Hematopoietic multipotent progenitor cell (in vitro differentiated cells): ENCODE data around the gene C1QTNF1. TPM values are rescaled to one million over a fixed set of nuclear protein-coding genes. Genes with fewer than 3 reads are reported as not detected.

ENCODE experiments used
- DNase-seq, 3 donors: peaks; one replicate each; pipeline ENCODE4 v3.0.0-alpha.2; 2011 to 2015; ENCODE audit warnings: low read depth in 2 of 3, low spot score in 2 of 3
- total RNA-seq: library from RNA; depleted of rRNA; stranded (reverse); fragments of >200 nt; gene quantifications from one replicate; pipeline ENCODE4 v1.2.3, GENCODE V29; 2012

C1QTNF1 gene
- total RNA-seq, 1 donor, result 0.54 TPM

DNA sequence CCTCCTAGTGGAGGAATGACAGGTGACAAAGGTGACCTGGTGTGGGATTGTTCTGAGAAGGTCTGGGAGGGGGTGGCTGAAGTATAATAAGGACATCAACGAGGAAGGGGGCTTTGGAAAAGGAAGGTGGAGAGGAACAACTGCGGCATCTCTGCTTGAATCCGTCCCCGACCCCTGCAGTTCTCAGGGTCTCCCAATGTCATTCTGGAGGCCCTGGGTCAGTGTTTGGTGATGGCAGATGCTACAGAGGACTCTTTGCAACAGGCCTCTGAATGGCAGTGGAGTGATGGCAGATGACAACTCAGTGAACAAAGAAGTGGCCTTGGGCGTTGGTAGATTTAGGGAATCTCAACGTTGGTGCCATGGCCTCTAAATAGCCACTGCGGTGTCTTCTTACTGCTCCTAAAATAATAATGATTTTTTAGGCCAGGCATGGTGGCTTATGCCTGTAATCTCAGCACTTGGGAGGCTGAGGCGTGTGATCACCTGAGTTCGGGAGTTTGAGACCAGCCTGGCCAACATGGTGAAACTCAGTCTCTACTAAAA is 52.0 kb downstream of the C1QTNF1 start:
- DNase-seq, result no peak

DNA sequence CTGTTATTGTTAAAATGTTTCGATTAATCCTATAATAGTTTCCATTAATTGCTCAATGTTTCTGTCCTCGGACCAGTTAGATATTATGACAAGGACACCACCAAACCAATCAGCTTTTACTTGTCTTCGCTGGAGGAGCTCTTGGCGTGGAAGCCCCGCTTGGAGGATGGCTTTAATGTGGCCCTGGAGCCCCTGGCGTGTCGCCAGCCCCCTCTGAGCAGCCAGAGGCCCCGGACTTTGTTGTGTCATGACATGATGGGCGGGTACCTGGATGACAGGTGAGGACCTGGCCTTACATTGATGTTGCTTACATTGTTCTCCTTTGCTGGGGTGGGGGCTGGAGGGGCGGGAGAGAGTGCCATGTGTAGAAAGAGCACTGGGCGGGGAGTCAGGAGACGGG is 53.6 kb downstream of the C1QTNF1 start:
- DNase-seq, result no peak

DNA sequence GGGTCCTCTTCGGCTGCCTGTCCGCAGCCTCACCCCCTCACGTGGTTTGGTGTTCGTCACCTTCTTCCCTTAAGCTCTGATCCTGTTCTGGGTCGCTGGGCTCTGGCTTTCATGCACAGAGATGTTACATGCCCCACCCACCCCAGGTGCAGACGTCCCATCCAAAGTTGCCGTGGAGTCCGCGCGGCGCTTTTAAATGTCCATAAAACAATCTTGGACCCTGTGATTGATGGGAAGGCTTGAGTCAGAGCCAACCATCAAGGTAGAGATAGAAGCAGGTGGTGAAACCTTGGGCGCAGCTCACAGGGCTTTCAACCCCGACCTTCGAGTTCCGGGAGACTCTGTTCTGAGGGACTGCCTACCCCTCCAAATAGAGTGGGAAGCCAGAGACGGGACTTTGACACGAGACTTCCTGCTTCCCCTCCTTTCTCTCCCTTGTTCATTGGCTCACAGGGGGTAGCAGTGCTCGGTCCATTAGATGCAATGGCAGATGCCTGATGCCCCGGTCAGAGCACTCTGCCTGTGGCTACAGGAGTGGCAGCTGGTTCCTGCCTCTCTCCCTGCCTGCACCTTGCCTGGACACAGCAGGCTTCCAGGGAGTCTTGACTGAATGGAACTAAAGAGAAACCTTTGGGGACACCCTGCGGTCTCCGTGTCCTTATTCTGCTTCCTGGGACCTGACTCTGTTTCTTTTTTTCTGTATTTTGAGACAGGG is 54.7 kb downstream of the C1QTNF1 start:
- no peak for DNase-seq

DNA sequence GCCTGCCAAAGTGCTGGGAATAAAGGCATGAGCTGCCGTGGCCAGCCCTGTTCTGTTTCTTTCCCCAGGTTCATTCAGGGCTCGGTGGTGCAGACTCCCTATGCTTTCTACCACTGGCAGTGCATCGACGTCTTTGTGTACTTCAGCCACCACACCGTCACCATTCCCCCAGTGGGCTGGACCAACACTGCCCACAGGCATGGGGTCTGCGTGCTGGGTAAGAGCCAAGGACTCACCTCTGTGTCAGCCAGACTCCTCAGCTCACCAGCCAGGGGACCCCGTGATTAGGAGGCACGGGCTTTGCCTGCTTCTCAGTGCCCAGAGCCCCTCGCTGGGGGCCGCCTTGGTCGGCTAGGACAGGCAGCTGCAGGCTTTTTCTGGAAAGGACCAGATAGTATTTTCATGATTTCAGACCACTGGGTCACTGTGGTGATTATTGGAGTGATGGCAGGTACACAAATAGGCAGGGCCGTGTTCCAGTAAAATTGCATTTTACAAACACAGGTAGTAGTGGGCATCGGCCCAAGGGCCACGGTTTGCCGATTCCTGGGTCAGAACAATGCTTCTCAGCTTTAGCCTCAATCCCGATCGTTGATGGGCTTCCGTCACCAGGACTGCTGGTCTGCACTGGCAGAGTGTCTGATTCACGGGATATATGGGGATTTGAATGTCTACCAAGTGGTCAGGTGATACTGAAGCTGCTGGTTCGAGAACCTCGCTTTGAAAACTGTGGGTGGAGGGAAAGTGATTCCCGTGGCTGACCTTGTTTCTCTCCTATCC is 55.6 kb downstream of the C1QTNF1 start:
- DNase-seq, result no peak

DNA sequence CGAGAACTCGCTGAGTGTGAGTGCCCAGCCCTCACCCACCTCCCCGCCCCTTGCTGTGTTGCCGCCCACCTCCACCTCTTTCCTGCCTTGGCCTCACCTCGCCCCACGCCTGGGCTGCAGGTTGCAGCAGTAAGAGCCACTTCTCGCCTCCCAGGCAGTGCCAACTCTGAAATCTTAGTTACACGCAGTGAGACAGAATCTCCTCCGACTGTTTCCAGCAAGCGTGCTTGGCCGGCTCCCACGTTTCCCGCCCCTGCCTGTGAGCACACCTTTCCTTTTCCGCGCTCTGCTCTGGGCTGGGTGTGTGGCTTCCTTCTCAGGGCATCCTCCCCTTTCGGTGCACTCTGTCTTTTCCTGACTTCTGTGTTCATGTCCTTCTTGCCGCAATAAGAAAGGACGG is 56.4 kb downstream of the C1QTNF1 start:
- no peak for DNase-seq

DNA sequence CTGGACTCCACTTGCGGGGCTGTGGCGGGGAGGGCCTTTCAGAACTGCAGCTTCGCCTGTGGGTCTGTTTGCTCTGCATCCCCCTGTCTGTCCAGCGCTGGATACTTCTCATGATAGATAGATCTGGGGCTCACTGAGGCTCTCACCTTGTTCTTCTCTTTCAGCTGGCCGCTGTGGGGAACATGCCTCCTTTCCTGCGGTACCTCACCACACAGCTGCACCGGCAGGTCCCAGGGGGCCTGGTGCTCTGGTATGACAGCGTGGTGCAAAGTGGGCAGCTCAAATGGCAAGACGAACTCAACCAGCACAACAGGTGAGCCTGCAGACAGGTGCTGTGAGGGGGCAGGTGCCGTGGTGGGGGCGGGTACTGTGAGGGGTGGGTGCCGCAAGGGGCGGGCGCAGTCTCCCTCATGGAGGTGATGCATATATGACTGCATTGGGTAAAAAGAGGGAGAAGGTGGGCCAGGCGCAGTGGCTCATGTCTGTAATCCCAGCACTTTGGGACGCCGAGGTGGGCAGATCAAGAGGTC is 56.9 kb downstream of the C1QTNF1 start:
- DNase-seq, result no peak

DNA sequence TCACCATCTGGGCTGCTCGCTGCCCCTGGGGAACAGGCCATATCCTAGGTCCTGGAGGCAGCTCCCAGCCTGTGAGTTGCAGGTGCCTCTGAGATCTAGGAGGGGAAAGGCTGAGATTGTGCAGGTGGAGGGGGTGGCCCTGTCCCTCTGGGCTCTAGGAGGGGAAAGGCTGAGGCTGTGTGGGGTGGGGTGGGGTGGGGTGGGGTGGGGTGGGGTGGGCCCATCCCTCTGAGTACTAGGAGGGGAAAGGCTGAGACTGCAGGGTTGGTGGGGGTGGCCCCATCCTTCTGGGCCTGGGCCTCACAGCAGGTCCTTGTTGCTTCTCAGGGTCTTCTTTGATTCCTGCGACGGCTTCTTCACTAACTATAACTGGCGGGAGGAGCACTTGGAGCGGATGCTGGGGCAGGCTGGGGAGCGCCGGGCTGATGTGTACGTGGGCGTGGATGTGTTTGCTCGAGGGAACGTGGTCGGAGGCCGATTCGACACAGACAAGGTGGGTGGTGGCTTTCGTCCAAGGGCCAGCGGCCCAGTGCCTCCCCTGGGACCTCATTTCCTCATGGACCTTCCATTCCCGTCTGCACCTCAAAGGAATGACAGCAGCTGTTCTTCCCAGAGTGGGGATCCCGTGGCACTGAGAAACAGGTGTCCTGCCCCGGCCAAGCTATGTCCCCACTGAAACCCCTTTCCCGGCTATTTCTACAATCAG is 57.8 kb downstream of the C1QTNF1 start:
- no peak for DNase-seq

DNA sequence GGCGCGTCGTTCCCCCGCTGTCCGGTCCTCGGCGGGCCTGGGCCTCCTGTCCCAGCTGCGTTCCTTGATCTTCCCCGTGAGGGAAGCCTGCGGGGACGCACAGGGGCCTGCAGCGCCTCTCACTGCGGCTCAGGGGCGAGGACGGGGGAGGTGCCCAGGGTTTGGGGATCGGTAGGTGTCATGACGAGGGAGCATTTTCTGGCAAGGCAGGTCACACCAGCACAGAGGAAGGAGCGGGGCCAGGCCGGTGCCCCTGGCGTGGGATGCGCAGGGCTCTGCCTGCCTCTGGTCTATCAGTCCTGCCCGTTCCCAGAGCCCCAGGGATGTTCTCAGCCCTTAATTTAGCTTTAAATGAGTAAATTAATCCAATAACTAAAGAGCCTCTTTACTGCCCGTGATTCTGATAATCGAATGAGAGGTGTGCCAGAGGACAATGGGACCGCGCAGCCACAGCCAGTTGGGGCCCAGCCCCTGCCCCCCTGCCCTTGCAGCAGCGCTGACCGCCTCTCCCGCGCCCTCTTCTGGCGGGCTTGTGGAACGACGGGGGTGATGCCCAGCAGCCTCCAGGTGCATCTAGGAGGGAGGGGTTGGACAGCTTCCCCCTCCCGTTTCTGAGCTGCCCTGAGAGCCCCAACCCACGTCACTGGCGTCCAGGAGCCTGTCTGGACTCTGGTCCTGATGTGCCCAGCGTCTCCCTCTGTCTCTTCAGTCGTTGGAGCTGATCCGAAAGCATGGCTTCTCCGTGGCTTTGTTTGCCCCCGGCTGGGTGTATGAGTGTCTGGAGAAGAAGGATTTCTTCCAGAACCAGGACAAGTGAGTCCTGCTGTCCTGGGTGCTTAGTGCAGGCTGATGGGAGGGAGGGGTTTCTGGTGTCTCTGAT is 58.6 kb downstream of the C1QTNF1 start:
- DNase-seq, result peak in 2 of 3 donors; percentile 36 to 45

DNA sequence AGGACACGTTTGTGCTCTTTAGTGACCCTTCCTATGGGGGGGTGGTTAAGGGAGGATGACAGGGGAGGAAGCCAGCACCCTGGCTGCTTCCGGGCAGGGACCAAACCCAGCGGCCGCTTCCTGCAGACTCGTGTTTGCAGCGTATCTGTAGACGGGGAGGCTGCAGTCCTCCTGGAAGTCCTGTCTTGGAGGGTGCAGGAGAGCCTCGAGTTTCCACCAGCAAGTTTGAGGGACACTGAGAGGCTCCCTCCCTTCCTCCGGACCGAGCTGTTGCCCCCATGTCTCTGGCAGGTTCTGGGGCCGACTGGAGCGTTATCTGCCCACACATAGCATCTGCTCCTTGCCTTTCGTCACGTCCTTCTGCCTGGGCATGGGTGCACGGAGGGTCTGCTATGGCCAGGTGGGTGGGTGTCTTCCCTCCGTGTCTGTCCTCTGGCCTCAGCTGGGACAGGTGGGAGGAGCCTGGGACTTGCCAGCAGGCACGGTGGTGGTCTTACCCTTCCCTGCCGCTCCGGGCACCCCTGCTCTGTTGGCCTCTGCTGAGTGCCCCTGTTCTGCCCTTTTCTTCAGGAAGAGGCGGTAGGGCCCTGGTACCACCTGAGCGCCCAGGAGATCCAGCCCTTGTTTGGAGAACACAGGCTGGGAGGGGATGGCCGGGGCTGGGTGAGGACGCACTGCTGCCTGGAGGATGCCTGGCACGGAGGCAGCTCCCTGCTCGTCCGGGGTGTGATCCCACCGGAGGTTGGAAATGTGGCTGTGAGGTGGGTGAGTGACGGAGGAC is 59.4 kb downstream of the C1QTNF1 start:
- no peak for DNase-seq

DNA sequence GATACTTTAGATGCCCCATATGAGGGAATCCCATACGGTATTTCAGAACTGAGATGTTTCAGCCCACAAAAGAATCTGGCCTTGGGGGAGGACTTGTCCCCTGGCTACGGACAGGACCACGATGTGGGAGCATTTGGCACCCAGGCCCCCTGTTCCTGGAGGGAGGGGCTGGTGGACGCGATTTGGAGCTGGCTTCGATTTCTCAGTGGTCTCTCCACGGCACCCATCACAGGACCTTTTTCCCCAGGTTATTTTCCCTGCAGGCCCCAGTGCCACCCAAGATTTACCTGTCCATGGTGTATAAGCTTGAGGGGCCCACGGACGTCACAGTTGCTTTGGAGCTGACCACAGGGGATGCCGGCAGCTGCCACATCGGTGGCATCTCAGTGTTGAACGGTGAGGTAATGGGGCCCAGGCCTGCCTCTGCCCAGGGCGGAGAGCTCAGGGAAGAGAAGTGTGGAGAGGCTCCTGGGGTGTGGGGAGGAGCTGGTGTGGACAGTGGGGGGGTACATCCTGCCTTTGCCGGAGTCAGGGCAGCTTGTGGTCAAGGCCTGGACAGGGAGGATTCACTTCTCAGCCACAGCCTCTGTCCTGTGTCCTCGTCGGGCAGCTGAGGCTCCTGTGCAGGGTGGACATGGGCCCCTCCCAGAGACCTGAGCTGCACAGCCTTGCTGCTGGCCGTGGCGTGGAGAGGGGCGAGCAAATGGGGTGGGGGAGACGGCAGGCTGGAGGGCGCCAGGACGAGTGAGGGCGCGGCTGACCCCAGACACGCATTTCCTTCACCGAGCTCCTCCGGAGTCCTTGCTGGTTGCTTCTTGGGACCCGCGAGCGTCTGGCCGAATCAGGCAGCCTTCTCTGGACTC is 60.6 kb downstream of the C1QTNF1 start:
- DNase-seq, result no peak

DNA sequence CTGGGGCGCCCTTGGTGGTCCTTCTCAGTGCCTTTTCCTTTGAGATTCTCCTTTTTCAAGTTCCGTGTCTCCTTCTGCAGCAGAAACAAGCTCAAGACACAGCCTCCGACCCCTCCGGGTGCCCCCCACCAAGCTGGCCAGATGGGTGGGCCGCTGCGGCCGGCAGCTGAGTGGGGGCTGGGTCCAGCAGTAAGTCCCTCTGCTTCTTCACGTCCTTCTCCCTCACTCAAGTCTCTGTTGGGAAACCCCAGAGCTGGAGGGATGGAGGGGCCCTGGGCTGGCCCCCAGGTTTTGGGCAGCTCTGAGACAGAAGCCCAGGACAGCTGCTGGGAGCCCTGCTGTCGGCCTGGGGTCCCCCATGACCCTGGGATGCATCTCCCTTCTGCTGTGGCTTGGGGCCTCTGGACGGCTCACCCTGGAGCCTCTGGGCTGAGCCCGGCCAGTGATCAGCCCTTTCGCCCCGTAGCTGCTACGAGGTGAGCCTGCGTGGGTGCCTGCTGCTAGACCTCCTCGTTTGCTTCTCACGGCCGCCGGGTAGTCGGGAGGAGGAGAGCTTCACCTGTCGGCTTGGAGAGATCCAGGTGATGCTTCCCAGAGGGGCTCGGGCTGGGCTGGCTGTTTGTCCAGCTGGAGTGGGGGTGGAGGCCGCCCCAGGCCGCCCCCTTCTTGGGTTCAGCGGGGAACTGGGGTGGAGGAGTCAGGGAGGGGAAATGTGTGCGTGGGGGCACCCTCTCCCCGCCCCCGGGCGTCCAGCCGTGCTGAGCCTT is 61.4 kb downstream of the C1QTNF1 start:
- no peak for DNase-seq

DNA sequence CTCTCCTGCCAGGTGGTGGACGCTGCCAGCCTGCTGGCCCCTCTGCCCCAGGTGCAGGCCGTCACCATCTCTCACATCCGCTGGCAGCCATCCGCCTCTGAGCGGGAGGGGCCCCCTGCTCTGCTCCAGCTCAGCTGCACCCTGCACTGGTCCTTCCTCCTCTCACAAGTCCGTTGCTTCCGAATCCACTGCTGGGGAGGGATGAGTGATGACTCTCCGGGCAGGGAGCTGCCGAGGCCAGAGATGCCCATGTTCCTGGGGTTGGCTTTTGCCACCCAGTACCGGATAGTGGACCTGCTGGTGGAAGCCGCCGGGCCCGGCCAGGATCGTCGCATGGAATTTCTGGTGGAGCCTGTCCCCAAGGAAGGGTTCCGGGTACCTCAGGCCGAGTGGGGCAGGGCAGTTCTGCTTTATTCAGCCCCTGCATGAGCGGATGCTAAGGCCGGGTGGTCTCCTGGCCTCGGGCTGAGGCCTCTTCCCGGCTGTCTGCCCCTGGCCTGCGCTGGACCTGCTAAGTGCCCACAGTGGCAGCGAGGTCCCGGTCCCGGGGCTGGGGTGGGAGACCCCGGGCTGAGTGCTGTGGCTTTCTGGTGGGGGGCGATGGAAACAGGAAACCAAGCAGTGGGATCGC is 62.1 kb downstream of the C1QTNF1 start:
- DNase-seq, result no peak

DNA sequence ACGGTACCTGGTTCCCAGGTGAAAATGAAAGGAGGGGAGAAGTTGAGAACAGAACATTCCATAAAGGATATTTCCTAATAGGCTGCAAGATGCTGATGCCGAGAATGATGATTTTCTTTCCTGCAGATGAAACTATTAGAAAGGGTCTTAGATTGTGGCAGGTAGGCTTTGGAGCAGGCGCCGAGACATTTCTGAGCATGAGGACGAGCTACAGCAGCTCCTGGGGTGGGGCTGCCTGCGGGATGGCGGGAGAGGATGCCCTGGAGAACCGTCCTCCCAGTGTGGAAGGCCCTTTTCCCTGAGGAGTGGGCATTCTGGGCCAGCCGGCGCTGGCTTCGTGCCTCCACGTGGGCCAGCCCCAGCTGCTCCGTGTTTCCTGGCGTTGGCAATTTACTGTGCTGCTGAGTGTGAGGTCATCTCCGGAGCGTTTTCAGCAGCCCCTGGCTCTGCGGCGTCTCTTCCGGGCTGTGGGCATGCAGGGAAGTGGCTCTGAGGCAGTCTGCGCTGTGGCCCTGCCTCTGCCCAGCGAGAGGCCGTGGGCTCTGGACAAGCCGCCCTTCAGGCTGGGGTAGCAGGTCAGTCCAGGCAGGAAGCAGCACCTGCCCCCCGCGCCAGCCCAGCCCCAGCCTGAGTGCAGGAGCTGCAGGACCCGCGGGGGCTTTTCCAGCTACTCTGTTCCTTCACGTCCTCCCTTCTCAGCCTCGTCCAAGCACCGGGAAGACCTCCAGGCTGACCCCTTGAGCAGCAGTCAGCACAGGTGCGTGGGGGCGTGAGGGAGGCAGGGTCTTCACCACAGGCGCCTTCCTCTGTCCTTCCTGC is 62.8 kb downstream of the C1QTNF1 start:
- DNase-seq, result no peak

DNA sequence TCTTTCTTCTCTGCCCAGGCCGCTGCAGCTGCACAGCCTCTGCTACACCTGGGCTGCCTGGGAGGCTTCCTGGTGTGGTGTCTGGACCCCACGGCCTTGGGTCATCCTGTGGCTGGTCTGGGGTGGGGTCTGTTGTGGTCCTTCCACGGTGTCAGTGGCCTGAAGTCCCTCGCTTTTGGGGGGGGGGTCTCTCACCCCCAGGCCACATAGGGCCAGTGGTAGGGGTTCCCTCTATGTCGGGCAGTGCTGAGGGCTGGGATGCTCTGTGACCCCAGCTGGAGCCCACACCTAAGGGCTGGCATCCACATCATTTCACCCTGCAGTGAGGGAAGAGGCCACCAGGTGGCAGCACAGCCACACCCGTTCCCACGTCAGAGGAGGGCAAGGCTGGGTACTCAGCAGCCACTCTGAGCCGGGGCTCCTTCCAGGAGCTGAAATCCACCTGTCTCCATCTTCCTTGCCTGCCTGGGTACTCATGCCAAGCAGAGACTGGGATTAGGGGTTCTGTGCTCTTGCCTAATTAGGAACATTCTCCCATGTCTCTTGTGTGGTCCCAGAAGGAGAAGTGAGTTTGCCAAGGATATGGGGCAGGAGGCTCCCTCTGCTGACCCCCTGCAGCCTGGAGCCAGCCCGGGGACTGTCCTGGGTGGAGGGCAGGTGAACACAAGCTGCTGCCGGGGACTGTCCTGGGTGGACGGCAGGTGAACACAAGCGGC is 63.6 kb downstream of the C1QTNF1 start:
- peak; percentile 42 to 78 (median 59) for DNase-seq

DNA sequence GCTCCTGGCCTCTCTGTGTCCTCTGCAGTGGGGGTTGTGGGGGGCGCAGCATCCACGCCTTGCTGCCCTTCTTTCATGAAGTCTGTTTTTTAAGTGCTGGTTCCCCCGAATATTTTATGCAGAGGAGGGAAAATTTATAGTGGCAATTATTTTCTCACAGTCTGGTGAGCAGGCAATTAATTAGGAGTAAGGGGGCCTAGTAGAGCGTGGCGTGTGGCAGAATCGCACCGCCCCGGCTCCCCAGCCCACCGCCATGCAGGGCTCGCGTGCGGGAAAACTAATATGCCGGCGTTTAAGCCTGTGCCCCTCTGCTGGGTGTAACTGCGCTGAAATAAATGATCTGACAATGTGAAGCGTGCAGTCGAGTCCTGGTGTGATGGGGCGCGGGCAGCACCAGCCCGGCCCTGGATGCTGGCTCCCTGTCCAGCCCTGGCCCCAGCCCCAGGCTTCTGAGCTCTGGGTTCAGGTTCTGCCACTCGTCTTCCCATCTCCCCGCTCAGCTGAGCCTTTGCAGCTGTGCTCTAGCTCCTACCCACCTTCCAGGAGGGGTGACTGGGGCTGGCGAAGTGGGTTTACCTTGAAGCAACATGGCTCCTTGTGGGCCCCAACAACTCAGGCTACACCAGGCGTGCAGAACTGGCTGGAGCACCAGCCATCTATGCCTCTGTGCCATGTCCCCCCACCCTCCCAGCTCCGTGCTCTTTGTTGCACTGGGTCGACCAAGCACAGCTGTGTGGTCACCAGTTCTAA is 64.5 kb downstream of the C1QTNF1 start:
- no peak for DNase-seq
